Glomerular endothelial cell (primary cell): ENCODE data around the gene ARHGAP10. TPM values are rescaled to one million over a fixed set of nuclear protein-coding genes. Genes with fewer than 3 reads are reported as not detected.

Experiments
- DNase-seq: peaks from one replicate; pipeline ENCODE4 v3.0.0-alpha.2; 2011; ENCODE audit warnings: low read depth, low spot score; ENCODE audit errors: extremely low read depth
- total RNA-seq: library from RNA; depleted of rRNA; stranded (reverse); fragments of >200 nt; gene quantifications from 2 replicates; pipeline ENCODE4 v1.2.3, GENCODE V29; 2015

The ARHGAP10 gene
- 16.7 and 27.0 TPM in 2 replicates for total RNA-seq

DNA sequence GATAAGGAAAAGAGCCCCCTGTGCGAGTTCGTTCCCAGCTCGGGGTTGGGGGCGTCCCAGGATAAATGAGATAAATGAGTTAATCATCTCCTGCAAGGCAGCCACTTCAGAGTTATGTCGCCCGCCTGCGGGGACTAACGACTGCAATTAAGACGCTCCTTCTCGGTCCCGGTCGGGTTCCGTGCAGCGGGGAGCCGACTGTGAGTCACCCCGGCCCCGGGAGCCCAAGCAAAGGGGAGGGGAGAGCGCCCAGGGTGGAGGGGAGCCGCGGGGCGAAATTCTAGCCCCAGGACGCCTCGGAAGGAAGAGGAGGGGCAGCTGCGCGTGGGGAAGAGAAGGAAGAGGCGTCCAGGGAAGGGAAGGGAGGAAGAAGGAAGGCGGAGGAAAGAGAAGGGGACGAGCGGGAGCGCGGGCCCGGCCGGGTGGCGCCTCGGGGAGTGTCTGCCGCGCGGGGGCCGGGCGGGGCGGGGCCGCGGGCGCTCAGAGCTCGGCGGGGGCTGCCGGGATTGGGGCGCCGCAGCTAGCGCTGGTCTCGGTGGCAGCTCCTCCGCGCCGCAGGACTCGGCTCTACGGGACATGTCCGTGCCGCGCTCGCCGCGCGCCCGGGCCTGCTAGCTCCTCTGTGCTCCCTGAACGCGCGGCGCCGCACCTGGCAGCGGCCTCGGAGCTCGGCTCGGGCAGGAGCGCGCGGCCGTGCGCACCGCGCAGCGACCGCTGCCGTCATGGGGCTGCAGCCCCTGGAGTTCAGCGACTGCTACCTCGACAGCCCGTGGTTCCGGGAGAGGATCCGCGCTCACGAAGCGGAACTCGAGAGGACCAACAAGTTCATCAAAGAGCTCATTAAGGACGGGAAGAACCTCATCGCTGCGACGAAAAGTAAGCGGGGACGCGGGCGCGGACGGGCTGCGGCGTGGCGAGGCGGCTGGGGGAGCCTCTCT lies at the start of gene ARHGAP10:
Gene ARHGAP10, plus strand, starts transcription at position 509 of the 938 bp plus-strand sequence. Its CDS starts 214 bp downstream, at position 723.
- no peak for DNase-seq

DNA sequence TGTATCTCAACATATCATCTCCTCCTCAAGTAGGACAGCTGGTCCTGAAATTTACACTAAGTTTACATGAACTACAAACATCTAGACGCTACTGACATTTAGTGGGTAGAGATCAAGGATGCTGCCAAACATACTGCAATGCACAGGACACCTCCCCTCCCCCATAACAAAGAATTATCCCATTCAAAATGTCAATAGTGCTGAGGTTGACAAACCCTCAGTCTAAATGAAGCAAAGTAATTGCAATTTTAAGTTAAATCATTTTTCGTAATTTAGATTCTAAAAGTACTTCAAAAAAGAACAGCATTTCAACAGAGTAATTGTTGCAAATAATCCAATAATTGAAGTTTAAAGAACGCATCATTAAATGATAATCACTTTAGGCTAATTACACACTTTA lies 49.1 kb upstream of the ARHGAP10 start:
- no peak for DNase-seq

DNA sequence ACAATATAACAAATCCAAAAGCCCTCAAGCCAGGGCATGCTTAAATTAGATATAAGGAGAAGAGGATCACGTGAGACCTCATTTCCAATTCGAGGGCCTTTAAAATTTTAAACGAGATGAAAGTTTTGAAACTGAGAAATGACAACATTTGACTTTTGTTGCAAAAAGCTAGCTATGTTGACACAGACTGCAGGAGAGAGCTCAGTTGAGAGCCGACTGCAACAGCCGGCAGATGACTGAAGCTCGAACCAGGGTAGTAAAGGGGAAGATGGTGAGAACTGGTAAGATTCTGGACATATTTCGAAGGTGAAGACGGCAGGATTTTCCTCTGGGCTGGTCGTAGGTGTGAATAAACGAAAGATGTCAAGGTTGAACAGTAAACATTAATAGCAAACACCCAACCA lies 48.7 kb upstream of the ARHGAP10 start:
- no peak for DNase-seq

- no peak for DNase-seq
Observed at GRCh38 chr4:147683717-147684700, 47.9 kb upstream of the ARHGAP10 start, which contains the start of gene PRMT9. Gene PRMT9, minus strand, starts transcription at chr4:147684163. Its CDS starts 176 bp downstream, at chr4:147683987.

DNA sequence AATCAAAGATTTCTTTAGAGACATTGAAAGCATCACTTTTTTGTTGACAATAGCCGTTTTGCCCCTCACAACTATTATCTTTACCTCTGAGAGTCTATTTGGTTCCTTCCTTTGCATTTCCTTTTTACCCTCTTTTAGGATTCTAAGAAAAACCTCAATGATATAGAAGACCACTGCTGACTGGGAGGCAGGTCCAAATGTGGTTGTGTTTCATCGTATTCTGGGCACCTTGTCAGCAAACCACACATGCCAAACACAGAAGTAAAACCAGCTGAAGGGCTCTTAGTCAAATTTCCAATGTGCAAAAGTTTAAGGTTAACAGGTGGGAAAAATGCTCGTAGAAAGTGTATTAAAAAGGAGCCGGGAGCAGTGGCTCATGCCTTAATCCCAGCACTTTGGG lies 42.8 kb upstream of the ARHGAP10 start:
- no peak for DNase-seq

DNA sequence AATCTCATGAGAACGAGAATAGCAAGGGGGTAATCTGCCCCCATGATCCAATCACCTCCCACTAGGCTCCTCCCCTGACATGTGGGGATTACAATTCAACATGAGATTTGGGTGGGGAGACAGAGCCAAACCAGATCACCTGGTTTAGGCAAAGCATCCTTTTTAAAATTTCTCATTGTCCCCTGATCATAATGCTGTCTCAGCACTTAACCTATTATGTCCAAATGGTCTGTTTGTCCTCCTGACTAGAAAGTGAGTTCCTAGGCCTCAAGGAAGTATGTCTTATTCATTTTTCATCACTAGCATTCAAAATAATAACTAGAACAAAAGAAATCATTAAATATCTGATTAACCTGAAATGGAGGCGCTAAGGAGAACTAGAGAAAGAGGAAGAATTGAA lies 40.1 kb upstream of the ARHGAP10 start:
- no peak for DNase-seq

DNA sequence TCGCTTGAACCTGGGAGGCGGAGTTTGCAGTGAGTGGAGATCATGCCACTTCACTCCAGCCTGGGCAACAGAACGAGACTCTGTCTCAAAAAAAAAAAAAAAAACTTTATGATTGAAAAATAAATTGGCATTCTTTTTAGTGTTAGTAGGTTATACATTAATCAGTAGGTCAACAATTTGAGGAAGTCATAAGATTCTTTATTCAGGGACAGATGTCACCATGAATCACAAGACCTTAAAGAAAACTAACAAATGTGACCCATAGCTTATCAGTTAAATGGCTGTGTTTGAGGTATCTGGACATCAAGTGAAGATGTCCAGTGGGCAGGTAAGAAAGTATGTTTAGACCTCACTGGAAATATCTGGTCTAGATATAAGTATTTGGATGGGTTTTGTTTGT lies 38.7 kb upstream of the ARHGAP10 start:
- DNase-seq, result no peak

GRCh38 chr4:147696866-147697265 lies 35.0 kb upstream of the ARHGAP10 start:
- no peak for DNase-seq

DNA sequence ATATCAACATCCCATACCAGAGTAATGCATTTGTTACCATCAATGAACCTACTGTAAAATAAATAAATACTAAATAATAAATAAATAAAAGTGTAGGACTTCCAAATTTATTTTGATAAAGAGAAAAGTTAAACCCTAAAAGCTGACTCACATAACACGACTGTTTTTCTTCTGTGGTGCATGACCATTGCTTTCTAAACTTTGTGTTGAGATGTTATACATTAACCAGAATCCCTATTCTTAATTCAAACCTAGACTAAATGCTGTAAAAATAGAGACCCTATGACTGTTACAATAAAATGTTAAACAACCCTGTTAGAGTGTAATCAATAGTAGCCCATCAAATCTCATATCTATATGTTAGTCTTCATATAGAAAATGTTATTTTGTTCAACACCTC lies 27.0 kb upstream of the ARHGAP10 start:
- DNase-seq, result no peak

- no peak for DNase-seq
Observed at GRCh38 chr4:147707892-147708672, 23.8 kb upstream of the ARHGAP10 start.

- no peak for DNase-seq
Observed at GRCh38 chr4:147709999-147710398, 21.9 kb upstream of the ARHGAP10 start.

- DNase-seq, result no peak
Observed at GRCh38 chr4:147714575-147715401, 17.1 kb upstream of the ARHGAP10 start.

DNA sequence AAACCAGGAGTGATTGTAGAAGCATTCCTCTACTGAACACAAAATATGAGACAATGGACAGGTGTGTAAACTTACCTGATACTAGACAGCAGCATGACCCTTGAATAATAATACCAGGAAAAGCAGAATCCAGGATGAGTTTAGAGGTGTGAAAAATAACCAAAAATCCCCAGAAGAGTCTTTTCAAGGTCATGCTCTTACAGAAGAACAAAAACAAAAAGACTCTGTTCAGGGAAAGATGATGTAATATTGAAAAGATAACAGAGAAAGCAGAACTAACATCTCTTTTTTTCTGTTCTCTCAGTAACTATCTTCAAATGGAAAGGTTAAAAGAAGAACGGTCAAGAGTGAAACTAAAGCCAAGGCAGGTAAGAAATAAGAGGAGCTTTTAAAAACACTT lies 14.0 kb upstream of the ARHGAP10 start:
- DNase-seq, result no peak

DNA sequence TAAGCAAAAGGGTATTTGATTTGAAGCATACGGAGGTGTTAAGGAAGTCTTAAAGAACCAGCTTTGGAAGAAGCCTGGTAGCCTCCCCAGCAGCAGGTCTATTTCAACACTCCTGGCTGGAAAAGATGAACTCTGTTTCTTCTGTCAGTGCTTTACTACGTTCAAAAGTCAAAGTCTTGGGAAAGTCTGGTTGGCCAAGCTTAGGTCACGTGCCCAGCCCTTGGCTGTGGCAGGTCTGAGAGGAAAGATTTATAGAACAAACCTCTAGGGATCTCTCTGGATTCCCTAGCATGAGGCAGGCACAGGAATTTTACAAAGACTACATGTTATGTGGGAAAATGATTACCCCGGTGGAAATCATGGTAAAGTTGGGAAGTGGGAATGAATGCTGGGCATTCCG lies 8.6 kb upstream of the ARHGAP10 start:
- no peak for DNase-seq

DNA sequence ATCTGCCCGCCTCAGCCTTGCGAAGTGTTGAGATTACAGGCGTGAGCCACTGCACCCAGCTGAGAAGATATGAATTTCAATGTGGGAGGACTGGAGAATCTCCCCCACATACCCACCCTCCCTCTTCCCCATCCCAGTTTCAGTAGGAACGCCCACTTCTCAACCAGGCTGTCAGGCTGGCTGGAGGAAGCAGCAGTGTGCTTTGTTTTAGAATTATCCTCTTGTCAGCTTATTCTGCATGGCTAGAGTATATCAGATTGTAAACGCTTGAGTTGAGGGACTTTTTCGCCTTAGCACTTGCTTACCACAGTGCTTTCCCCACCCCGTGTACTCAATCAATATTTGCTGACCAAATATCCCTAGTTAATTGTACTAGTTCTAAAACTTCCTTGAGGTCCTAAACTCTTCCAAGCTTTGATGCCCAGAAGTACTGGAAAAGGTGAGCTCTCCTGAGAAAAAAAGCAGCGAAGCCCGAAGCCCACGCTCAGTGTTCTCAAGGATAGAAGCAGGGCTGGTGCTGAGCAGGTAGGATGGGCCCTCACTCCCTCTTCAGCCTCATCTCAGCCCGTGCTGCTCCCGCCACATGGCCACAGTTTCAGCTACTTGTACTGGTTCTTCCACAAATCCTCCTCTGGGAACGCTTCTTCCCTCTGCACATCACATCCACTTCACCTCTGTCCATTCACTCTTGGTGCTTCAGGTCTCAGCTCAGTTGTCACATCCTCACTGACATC lies 7.3 kb upstream of the ARHGAP10 start:
- no peak for DNase-seq

DNA sequence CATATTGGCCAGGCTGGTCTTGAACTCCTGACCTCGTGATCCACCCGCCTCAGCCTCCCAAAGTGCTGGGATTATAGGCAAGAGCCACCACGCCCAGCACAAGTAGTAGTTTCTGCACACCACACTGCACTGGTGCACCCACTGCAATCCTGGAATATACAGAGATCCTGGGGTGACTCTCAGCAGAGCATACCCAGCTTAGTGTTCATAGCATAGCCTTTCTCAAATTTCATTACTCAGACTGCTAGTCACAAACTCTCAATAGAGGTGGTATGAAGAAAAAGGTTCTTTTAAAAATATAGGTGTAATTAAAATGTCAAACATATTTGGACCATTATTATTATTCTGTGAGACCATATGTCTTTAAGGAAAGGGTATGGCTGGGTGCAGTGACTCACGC lies 6.2 kb upstream of the ARHGAP10 start:
- no peak for DNase-seq

DNA sequence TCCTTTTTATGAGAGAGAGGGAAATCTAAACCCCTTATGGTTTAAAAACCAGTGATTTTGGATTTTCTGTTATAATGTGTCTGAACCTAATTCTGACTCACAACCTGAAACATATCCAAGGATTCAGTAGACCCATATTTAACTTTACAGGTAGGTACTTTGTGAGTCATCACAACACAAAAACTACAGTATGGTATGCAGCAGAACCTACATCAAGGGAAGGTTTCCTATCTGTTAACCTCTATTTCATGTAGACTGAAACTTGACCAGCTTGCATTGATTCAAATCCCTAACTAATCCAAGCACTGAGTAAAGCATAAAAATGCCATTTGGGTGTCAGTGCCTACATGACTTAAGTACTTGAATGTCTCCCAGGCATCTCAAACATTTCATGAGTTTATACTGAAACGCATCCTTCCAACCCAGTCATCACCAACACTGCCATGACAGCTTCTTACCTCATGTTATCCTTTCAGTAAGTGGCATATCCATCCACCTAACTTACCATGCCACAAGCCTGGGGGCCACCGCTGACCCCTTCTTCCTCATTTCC lies 4.3 kb upstream of the ARHGAP10 start:
- no peak for DNase-seq

DNA sequence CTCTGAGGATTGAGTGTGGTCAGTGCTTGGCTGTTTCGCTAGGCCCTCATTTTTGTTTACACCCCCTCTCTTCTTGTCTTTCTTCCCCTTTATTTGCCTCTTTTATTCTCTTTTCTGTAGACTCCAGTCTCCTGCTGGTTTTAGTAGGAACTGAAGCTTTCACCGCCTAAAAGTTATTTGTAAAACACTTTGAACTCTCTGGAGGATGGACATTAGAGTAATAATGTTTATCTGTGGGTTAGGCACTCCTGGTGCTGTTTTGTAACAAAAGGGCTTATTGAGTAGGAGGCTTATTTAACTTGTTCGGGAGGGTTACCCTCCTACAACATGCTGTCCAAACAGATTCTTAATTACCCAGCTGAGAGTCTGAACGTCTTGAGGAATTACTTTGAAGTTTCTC lies 1.6 kb upstream of the ARHGAP10 start:
- no peak for DNase-seq
